ENCODE data around the gene NAGLU. TPM values are rescaled to one million over a fixed set of nuclear protein-coding genes. Genes with fewer than 3 reads are reported as not detected.

The NAGLU gene
- total and polyA plus RNA-seq, 2 experiments from 2014 or later, result 12.0 to 31.2 TPM

DNA sequence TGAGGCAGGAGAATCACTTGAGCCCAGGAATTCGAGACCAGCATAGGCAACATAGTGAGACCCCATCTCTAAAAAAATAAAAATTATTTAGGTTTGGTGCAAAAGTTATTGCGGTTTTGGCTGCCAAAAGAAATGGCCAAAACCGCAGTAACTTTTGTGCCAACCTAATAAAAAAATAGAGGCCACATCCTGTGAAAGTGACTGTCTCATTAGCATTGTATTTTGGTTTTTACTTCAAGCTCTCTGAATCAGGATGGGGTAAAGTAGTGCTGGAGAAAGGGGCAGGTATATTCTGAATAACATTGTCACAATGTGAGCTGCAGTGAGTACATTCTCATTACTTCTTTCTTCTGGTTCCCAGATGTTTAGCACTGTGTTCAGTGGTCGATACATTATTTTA is 41.4 kb upstream of the NAGLU start (continued):
- TF ChIP-seq ZNF462 (CRISPR knock-in tag; IDR thresholded peaks at IDR 0.05) (no peak), EZH2phosphoT487 (IDR thresholded peaks at IDR 0.05; ENCODE audit: unreplicated experiment) (no peak), STAT1 (IDR thresholded peaks at IDR 0.05; ENCODE audit: unreplicated experiment) (no peak), ZNF331 (CRISPR knock-in tag; IDR thresholded peaks at IDR 0.05; ENCODE audit: low read depth) (no peak), NANOG (IDR thresholded peaks at IDR 0.05; ENCODE audit: borderline replicate concordance) (no peak), POLR2AphosphoS5 (IDR thresholded peaks at IDR 0.05; ENCODE audit: low read depth) (no peak)

GRCh38 chr17:42498828-42499227 is 37.2 kb upstream of the NAGLU start:
- H3K27me3 Mint-ChIP-seq (ENCODE audit: insufficient read depth, low read depth, poor library complexity), result peaks cover 1% of the 10 kb centered on the region
- Histone ChIP-seq H3K36me3 (ENCODE audit: insufficient read depth) (peaks cover 47% of the 10 kb centered on the region), H3K27ac (ENCODE audit: low read depth) (no peak overlapping the region), H2AFZ (no peak overlapping the region), H3K27me3 (ENCODE audit: insufficient read depth) (no peaks in the 10 kb centered on the region), H3K4me3 (no peak overlapping the region), H3K4me1 (ENCODE audit: insufficient read depth) (no peaks in the 10 kb centered on the region), H3K4me2 (no peak overlapping the region), H3K9me2 (ENCODE audit: insufficient read depth) (no peaks in the 10 kb centered on the region), H4K20me1 (replicated peaks; ENCODE audit: insufficient read depth) (no peaks in the 10 kb centered on the region; the same call in 1 of the 2 replicates), H3K79me2 (replicated peaks; ENCODE audit: insufficient read depth) (no peaks in the 10 kb centered on the region), H3F3A (replicated peaks; ENCODE audit: low read depth) (peaks cover 7% of the 10 kb centered on the region; the same call in 1 of the 2 replicates)
- H3K36me3 Mint-ChIP-seq (ENCODE audit: low read depth), result peaks cover 64% of the 10 kb centered on the region
- no peak for DNase-seq (ENCODE audit: low spot score)
- ATAC-seq, result no peak
- no peak overlapping the region for H3K4me3 Mint-ChIP-seq
- no peaks in the 10 kb centered on the region for H3K4me1 Mint-ChIP-seq
- no peaks in the 10 kb centered on the region for H3K9me3 Mint-ChIP-seq
- no peak overlapping the region for H3K27ac Mint-ChIP-seq
- TF ChIP-seq ZNF114 (CRISPR knock-in tag; IDR thresholded peaks at IDR 0.05), result no peak
- no peak for TF ChIP-seq ETS1 (IDR thresholded peaks at IDR 0.05)
- no peak for TF ChIP-seq EZH2 (IDR thresholded peaks at IDR 0.05; ENCODE audit: low read depth, unreplicated experiment)
- no peak for TF ChIP-seq JUNB (IDR thresholded peaks at IDR 0.05; ENCODE audit: unreplicated experiment)
- no peak for TF ChIP-seq EZH2phosphoT487 (IDR thresholded peaks at IDR 0.05; ENCODE audit: unreplicated experiment)
- no peak for TF ChIP-seq CREB1 (CRISPR knock-in tag; IDR thresholded peaks at IDR 0.05; ENCODE audit: low read depth)
- no peak for TF ChIP-seq NANOG (IDR thresholded peaks at IDR 0.05; ENCODE audit: borderline replicate concordance)
- TF ChIP-seq POLR2AphosphoS5 (IDR thresholded peaks at IDR 0.05; ENCODE audit: low read depth), result no peak
- TF ChIP-seq, protein P1, sequence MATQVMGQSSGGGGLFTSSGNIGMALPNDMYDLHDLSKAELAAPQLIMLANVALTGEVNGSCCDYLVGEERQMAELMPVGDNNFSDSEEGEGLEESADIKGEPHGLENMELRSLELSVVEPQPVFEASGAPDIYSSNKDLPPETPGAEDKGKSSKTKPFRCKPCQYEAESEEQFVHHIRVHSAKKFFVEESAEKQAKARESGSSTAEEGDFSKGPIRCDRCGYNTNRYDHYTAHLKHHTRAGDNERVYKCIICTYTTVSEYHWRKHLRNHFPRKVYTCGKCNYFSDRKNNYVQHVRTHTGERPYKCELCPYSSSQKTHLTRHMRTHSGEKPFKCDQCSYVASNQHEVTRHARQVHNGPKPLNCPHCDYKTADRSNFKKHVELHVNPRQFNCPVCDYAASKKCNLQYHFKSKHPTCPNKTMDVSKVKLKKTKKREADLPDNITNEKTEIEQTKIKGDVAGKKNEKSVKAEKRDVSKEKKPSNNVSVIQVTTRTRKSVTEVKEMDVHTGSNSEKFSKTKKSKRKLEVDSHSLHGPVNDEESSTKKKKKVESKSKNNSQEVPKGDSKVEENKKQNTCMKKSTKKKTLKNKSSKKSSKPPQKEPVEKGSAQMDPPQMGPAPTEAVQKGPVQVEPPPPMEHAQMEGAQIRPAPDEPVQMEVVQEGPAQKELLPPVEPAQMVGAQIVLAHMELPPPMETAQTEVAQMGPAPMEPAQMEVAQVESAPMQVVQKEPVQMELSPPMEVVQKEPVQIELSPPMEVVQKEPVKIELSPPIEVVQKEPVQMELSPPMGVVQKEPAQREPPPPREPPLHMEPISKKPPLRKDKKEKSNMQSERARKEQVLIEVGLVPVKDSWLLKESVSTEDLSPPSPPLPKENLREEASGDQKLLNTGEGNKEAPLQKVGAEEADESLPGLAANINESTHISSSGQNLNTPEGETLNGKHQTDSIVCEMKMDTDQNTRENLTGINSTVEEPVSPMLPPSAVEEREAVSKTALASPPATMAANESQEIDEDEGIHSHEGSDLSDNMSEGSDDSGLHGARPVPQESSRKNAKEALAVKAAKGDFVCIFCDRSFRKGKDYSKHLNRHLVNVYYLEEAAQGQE (IDR thresholded peaks at IDR 0.05; ENCODE audit: unreplicated experiment), result no peak
